ENCODE measurements around the gene BMPR1B. TPM values are rescaled to one million over a fixed set of nuclear protein-coding genes. Genes with fewer than 3 reads are reported as not detected.

Gene BMPR1B
- total and polyA plus RNA-seq, 9 donors, result 4.9 to 35.7 (median 13.3) TPM

GRCh38 chr4:94841864-94842221, 84.1 kb downstream of the BMPR1B start:
- H3K4me3 ChIP-seq, result no peak overlapping the region
- intact Hi-C loops (cut with DNase I), result no loop called here
- TF ChIP-seq CTCF (IDR thresholded peaks at IDR 0.05) (no peak), POLR2A (IDR thresholded peaks at IDR 0.05) (no peak), EP300 (IDR thresholded peaks at IDR 0.05) (no peak)
- no peaks in the 10 kb centered on the region for H3K36me3 ChIP-seq
- DNase-seq, result no peak
- H3K27me3 ChIP-seq, result no peaks in the 10 kb centered on the region
- WGBS, 3 donors, result 59 to 88% (median 63%) methylated on average over 3 of the region's 3 CpGs
- H3K27ac ChIP-seq, result no peak overlapping the region
- no peaks in the 10 kb centered on the region for H3K9me3 ChIP-seq
- H3K4me1 ChIP-seq (ENCODE audit: insufficient read depth), result no peaks in the 10 kb centered on the region

GRCh38 chr4:94843216-94843615, 85.5 kb downstream of the BMPR1B start:
- H3K27me3 ChIP-seq, result no peaks in the 10 kb centered on the region
- H3K36me3 ChIP-seq, result no peaks in the 10 kb centered on the region
- H3K4me1 ChIP-seq (ENCODE audit: insufficient read depth), result no peaks in the 10 kb centered on the region
- H3K4me3 ChIP-seq, result no peak overlapping the region
- TF ChIP-seq CTCF (IDR thresholded peaks at IDR 0.05) (no peak), EP300 (IDR thresholded peaks at IDR 0.05) (no peak), POLR2A (IDR thresholded peaks at IDR 0.05) (no peak)
- intact Hi-C loops (cut with DNase I), result no loop called here
- H3K9me3 ChIP-seq, result no peaks in the 10 kb centered on the region
- no peak overlapping the region for H3K27ac ChIP-seq
- DNase-seq, result no peak

- Histone ChIP-seq H3K36me3 (no peaks in the 10 kb centered on the region), H3K9me3 (no peaks in the 10 kb centered on the region), H3K4me3 (no peak overlapping the region), H3K27ac (no peak overlapping the region), H3K4me1 (ENCODE audit: insufficient read depth) (no peaks in the 10 kb centered on the region), H3K27me3 (no peaks in the 10 kb centered on the region)
- intact Hi-C loops (cut with DNase I), result no loop called here
- TF ChIP-seq POLR2A (IDR thresholded peaks at IDR 0.05) (no peak), CTCF (IDR thresholded peaks at IDR 0.05) (no peak), EP300 (IDR thresholded peaks at IDR 0.05) (no peak)
- WGBS, 3 donors, result 86 to 88% (median 88%) methylated on average over 3 of the region's 3 CpGs
- no peak for DNase-seq
Observed at GRCh38 chr4:94848326-94848725, 90.6 kb downstream of the BMPR1B start.

- WGBS, 3 donors, result 95 to 99% (median 98%) methylated on average over 2 of the region's 2 CpGs
- Histone ChIP-seq H3K9me3 (no peaks in the 10 kb centered on the region), H3K27ac (no peak overlapping the region), H3K36me3 (no peaks in the 10 kb centered on the region), H3K4me1 (ENCODE audit: insufficient read depth) (no peaks in the 10 kb centered on the region), H3K4me3 (no peak overlapping the region), H3K27me3 (no peaks in the 10 kb centered on the region)
- no peak for TF ChIP-seq EP300 (IDR thresholded peaks at IDR 0.05)
- no peak for TF ChIP-seq CTCF (IDR thresholded peaks at IDR 0.05)
- no peak for TF ChIP-seq POLR2A (IDR thresholded peaks at IDR 0.05)
- intact Hi-C loops (cut with DNase I), result no loop called here
- DNase-seq, result no peak
Observed at GRCh38 chr4:94849901-94850300, 92.1 kb downstream of the BMPR1B start.

- Histone ChIP-seq H3K9me3 (no peaks in the 10 kb centered on the region), H3K27ac (no peak overlapping the region), H3K4me1 (ENCODE audit: insufficient read depth) (no peaks in the 10 kb centered on the region), H3K36me3 (no peaks in the 10 kb centered on the region), H3K4me3 (no peak overlapping the region), H3K27me3 (no peaks in the 10 kb centered on the region)
- DNase-seq, result no peak
- intact Hi-C loops (cut with DNase I), result no loop called here
- WGBS, 3 donors, result 6 to 19% (median 14%) methylated on average over 1 of the region's 1 CpG
- TF ChIP-seq CTCF (IDR thresholded peaks at IDR 0.05) (no peak), POLR2A (IDR thresholded peaks at IDR 0.05) (no peak), EP300 (IDR thresholded peaks at IDR 0.05) (no peak)
Observed at GRCh38 chr4:94852616-94853015, 94.9 kb downstream of the BMPR1B start.

Data from ovary (tissue), 9 donors.